ENCODE measurements around the gene LY6G5B.
A peak's percentile ranks its signal among the peaks of the same experiment; 100 is the strongest.

The LY6G5B gene, protein sequence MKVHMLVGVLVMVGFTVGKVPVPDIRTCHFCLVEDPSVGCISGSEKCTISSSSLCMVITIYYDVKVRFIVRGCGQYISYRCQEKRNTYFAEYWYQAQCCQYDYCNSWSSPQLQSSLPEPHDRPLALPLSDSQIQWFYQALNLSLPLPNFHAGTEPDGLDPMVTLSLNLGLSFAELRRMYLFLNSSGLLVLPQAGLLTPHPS

DNA sequence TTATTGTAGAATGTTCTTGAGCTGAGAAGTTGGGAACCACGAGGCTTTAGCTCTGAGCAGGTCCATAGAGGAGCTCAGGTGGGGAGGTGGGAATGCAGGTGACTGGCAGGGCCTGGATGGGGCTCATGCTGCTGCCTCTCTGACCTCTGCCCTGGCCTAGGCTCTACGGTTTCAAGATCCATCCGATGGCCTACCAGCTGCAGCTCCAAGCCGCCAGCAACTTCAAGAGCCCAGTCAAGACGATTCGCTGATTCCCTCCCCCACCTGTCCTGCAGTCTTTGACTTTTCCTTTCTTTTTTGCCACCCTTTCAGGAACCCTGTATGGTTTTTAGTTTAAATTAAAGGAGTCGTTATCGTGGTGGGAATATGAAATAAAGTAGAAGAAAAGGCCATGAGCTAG lies at the start of gene LY6G5B:
LY6G5B (plus strand) TSS at position 301 of the 400 bp plus-strand sequence. CDS start 975 bp downstream, outside the sequence.
- no peak for DNase-seq

DNA sequence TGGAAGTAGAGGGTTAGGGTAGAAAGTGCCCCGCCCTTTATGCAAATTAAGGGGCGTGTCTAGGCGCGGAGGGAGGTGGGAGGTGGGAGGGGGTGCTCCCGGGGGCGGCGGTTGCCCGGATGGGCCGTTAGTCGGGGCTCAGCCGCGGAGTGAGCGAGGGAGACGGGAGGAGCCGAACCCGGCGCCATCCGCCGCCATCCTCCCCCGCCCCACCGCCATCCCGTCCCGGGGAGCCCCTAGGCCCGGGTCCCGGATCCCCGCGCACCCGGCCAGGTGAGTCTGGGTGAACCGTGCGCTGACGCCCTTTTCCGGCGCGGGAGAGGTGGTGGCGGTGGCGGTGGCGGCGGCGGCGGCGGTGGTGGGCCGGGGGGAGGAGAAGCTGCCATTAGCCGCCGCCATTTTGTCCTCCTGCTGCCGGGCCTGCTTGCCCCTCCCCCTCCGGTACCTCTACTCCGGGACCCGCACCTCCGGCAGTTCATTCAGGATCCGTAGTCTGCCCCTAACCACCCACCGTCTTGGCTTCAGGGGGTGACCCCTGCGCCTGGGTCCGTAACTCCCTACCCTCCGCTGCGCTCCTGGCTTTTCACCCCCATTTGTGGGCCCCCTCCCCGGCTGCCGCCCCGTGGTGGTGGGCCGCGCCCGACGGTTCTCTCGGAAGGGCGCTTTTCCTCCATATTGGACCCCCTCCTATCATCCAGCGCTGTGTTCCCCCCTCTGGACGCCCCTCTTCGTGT lies 49.0 kb upstream of the LY6G5B start, which contains the start of gene PRRC2A:
PRRC2A (plus strand) TSS at position 130 of the 734 bp plus-strand sequence. CDS start 2,075 bp downstream, outside the sequence.
- peak; percentile 98 for DNase-seq

DNA sequence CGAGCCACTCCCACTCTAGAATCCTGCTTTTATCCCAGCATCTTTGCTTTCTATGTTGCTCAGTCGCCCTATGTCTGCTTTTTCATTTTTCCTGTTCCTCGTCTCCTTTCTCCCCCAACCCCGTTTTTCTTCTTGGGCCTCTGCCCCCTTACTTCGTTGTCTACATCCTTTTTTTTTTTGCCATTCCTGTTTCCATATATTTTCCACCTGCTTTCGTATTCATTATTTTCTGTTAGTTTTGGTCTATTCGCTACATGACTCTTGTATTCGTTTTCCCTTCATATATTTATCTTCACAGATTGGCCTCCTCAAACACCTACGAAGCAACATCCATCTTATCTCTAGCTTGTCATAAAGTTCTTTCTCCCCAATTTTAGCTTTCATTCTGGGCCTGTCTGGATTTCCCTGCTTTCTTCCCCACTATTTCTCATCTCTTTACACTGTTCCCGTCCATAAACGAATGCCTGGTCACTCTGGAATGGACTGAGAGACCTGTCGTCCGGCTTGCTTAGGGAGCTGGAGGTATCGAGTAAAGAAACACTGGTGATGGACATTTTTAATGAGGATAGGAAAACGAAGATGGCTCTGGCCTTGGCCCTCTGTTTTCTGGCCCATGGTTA lies 48.3 kb upstream of the LY6G5B start:
- no peak for DNase-seq

DNA sequence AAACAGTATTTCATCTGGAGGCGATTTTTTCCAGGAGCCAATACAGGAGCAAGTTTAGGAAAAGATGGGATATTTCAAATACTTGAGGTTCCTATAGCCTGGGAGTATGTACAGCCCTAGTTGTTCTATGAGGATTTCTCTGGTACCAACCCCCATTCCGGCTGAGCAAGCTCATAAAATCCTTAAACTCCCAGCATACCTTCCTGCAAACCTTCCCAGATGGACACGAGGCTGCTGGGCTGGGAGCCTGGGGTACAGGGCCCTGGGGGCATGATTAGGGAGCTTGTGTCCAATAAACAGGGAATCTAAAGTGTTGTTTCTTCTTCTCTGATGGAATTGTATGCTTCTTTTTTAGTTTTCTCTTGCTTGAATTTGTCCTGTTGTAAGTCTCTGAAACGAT lies 47.8 kb upstream of the LY6G5B start:
- no peak for DNase-seq

DNA sequence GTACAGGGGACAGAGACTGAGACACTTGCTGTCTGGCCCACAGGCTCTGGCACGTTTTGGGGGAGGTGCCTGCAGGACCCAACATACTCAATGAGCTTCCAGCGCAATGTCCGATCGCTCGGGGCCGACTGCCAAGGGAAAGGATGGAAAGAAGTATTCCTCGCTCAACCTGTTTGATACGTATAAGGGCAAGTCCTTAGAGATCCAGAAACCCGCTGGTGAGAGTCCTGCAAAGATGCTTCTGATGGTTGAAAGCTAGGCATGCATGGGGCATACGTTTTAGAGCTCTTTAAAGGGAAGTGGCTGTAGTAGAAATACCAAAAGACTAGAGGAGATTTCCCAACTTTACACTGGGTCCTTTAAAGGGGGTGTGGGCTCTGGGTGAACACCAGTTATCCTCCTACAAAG lies 47.1 kb upstream of the LY6G5B start:
- DNase-seq: no peak

DNA sequence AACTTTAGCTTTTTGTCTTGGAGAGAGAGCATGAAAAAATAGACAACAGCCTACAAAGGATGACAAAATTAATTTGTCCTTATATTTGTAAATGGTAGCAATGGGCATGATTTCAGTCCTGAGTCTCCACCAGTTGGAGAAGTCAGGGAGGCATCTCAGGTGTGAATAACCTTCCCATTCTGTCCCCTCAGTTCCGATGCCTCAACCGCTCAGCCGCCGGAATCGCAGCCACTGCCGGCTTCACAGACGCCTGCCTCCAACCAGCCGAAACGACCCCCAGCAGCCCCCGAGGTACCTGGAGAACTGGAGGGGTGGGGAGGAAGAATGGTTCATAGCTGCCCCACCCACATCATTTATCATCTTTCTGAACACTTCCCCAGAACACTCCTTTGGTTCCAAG lies 45.7 kb upstream of the LY6G5B start:
- DNase-seq: no peak

DNA sequence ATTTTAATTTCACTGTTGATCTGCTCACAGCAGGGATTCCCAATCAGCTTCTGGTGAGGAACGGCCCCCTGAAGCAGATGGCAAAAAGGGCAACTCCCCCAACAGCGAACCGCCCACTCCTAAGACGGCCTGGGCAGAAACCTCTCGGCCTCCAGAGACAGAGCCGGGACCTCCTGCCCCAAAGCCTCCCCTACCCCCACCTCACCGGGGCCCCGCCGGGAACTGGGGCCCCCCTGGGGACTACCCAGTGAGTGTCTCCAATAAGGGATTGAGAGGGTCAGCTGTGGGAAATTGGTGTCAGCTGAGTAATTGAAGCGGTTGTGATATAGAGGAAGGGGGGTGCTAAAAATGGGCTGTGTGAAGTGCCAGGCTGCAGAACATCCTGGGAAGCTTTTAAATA lies 42.8 kb upstream of the LY6G5B start:
- DNase-seq: no peak

DNA sequence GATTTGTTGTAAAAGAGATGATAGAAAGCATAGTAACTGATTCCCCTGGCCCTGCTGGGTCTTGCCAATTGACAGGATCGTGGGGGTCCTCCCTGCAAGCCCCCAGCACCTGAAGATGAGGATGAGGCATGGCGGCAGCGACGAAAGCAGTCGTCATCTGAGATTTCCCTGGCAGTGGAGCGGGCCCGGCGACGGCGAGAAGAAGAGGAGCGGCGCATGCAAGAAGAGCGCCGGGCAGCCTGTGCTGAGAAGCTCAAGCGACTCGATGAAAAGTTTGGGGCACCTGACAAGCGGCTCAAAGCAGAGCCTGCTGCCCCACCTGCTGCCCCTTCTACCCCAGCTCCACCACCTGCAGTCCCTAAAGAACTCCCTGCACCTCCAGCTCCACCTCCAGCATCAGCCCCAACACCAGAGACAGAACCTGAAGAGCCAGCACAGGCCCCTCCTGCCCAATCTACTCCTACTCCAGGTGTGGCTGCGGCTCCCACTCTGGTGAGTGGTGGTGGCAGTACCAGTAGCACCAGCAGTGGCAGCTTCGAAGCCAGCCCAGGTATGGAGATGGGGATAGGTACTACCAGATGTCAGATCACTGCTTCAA lies 42.0 kb upstream of the LY6G5B start:
- DNase-seq: no peak

DNA sequence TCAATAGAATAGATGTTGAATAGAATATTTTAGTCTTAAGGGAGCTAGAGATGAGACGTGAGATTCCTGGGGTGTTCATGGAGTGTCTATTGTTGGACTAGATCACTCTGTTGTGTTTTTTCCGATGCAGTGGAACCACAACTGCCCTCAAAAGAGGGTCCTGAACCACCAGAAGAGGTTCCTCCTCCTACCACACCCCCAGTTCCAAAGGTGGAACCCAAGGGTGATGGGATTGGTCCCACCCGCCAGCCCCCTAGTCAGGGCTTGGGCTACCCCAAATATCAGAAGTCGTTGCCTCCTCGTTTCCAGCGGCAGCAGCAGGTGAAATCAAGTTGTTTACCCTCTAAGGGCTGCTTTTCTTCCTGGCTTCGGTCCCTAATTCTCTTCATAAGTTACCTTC lies 40.8 kb upstream of the LY6G5B start:
- DNase-seq: no peak

DNA sequence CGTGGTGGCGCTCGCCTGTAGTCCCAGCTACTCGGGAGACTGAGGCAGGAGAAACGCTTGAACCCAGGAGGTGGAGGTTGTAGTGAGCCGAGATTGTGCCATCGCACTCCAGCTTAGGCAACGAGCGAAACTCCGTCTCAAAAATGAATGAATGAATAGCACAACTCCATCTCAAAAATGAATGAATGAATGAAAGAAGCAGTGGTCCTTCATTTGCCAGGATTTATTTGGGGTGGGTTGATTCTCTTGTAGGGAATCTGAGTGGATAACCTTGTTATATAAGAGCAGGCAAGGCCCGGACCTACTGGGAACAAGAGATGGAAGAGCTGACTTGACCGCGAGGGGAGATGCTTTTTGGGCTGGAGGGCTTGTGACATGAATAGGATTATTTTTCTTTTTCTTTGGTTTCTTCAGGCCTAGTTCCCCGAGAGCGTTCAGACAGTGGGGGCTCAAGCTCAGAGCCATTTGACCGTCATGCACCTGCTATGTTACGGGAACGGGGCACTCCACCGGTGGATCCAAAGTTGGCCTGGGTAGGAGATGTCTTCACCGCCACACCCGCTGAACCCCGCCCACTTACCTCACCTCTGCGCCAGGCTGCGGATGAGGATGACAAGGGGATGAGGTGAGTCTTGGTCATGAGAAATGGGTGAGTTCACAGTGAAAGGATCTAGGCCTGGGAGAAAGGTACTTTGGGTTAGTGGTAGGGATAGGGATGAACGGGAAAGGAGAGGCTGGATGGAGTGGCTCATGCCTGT lies 39.4 kb upstream of the LY6G5B start:
- no peak for DNase-seq

DNA sequence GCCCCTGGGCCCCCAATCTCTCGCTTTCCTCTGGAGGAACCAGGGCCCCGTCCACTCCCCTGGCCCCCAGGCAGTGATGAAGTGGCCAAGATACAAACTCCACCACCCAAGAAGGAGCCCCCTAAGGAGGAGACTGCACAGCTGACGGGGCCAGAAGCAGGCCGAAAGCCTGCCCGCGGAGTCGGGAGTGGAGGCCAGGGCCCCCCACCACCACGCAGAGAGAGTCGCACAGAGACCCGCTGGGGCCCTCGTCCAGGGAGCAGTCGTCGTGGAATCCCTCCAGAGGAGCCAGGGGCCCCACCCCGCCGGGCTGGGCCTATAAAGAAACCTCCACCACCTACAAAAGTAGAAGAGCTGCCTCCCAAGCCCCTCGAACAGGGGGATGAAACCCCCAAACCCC lies 38.6 kb upstream of the LY6G5B start:
- no peak for DNase-seq

DNA sequence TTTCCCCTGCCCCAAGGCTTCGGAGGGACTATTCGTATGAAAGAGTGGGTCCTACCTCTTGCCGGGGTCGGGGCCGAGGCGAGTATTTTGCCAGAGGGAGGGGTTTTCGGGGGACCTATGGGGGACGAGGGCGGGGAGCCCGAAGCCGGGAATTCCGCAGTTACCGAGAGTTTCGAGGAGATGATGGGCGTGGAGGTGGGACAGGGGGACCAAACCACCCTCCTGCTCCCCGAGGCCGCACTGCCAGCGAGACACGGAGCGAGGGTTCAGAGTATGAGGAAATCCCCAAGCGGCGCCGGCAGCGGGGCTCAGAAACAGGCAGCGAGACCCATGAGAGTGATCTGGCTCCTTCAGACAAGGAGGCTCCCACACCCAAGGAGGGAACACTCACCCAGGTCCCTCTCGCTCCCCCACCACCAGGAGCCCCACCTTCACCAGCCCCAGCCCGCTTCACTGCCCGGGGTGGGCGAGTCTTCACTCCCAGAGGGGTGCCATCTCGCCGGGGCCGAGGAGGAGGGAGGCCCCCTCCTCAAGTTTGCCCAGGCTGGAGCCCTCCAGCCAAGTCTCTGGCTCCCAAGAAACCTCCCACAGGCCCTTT lies 38.0 kb upstream of the LY6G5B start:
- DNase-seq: no peak

DNA sequence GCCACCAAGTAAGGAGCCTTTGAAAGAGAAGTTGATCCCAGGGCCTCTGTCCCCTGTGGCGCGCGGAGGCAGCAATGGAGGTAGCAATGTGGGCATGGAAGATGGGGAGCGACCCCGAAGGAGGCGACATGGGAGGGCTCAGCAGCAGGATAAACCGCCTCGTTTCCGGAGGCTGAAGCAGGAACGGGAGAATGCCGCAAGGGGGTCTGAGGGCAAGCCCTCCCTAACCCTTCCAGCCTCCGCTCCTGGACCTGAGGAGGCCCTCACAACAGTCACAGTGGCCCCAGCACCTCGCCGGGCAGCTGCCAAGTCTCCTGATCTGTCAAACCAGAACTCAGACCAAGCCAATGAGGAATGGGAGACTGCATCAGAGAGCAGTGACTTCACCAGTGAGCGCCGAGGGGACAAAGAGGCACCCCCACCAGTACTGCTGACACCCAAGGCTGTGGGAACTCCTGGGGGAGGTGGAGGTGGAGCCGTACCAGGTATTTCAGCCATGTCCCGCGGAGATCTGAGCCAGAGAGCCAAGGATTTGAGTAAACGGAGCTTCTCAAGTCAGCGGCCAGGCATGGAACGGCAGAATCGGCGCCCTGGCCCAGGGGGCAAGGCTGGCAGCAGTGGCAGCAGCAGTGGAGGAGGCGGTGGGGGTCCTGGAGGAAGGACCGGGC lies 37.4 kb upstream of the LY6G5B start:
- DNase-seq: no peak

DNA sequence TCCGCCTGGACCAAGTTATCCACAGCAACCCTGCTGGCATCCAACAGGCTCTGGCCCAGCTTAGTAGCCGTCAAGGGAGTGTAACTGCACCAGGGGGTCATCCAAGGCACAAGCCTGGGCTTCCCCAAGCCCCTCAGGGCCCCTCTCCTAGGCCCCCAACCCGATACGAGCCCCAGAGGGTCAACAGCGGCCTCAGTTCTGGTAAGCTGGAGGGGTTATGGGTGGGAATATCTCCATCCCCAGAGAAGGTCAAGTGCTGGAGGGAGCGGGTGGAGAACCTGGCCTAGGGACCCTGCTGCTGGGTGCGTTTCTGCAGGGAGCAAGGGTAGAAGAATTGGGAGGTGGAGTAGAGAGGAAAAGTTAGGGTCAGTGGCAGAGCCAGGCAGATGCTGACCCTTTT lies 36.3 kb upstream of the LY6G5B start:
- DNase-seq: no peak

DNA sequence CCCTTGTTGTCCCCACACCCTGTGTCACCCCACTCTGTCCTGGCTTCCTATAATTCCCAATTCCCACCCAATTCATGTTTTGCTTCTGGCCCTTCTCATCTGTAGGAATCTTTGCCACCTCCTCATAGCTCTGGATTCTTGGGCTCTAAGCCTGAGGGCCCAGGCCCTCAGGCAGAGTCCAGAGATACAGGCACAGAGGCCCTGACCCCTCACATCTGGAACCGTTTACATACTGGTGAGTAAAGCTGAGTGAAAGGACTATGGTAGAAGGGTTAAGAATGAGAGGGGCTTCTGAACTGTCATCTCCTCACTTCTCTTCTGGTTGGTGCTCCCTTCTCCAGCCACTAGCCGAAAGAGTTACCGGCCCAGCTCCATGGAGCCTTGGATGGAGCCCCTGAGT lies 35.6 kb upstream of the LY6G5B start:
- DNase-seq: no peak

DNA sequence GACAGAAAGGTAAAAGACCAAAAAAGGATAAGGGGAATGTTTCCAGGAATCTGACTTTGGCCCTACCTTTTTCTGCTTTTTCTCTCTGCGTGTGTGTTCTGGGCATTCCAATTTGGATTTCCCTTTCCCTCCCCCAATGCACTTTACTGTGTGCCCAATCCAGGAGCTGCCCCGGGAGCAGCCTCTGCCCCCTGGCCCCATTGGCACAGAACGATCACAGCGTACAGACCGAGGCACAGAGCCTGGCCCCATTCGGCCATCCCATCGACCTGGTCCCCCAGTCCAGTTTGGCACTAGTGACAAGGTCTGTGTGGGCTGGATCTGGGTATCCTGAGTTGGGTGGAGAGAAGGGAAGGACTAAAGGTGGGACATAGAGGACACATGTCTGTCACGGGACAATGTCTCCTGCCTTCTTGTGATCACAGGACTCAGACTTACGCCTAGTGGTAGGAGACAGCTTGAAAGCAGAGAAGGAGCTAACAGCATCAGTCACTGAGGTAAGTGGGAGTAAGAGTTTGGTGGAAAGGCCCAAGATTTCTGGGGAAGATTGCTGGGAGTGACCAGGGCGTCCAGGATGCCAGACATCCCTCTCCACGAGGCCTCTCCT lies 34.7 kb upstream of the LY6G5B start:
- DNase-seq: no peak

DNA sequence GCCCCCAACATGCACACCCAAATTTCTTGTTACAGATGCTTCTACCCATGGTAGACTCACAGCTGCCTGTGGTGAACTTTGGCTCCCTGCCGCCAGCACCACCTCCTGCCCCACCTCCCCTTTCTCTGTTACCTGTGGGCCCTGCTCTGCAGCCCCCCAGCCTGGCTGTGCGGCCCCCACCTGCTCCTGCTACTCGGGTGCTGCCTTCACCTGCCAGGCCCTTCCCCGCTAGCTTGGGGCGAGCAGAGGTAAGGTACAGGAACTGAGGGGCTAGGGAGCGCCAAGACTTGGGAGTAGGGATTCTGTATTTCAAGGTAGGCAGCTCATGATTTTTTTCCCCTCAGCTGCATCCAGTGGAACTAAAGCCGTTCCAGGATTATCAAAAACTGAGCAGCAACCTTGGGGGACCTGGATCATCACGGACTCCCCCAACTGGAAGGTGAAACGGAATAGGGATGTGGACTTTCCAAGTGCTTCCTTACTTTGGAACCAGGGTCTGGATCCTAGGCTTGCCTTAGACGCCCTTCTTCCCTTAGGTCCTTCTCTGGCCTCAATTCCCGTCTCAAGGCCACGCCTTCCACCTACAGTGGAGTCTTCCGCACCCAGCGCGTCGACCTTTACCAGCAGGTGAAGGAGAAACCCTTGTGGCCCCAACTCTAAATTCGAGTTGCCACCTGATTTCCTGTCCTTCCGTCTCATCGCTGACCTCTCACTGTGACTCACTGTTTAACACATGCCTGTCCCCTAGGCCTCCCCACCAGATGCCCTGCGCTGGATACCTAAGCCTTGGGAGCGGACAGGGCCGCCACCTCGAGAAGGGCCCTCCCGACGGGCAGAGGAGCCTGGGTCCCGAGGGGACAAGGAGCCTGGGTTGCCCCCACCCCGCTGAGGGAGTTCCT lies 32.8 kb upstream of the LY6G5B start:
- no peak for DNase-seq

DNA sequence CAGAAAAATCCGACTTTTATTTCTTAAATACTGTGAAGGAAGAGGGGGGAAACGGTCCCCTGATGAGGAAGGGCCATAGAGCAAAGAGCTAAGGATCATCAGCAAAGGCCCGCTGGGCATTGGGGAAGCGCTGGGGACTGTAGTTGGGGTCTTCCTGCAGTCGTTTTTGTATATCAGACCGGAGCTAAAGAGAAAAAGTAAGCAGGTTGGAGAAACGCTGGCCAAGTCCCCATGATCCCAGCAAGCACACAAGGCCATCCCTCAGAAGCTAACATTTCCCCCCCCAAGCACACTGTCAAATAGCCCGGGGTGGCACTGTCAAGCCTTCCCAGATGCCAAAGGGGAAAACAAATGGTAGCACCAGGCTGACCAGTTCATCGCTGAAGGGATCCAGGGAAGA lies 30.7 kb upstream of the LY6G5B start:
- DNase-seq: no peak

DNA sequence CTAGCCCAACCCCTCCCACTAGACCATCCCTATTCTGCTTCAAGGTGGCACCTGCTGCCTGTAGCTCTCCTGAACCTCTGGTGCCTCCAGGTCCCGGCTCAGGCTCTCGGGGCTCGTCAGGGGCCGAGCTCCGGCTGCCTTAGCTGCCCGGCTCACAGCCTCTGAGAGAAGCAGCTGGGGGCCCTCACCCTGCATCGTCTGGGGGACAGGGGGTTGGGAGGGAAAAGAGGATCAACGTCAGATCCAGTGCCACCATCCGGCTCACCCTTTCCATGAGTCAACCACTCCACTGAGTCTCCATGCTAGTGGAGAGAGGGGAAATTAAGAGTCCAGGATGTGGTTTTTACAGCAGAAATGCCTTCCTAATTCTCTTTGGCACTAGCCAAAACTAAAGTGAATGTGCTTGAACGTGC lies 30.3 kb upstream of the LY6G5B start:
- no peak for DNase-seq

DNA sequence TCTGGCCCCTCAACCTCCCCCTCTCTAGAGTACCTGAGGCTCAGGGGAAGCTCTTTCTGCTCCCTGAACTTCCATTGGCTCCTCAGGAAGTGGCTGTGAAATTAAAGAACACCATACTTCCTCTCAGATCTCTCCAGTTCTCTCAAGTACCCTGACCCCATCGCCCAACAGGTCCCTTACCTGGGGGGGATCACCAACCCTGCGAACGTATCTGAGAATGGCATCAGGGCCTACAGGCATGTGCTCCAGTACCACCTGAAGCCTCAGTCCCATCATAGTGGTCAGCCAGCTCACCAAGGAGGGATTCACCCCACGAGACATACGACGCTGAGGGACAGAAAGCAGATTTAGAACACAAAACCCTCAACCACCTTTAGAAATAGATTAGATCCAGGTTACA lies 29.2 kb upstream of the LY6G5B start:
- no peak for DNase-seq

DNA sequence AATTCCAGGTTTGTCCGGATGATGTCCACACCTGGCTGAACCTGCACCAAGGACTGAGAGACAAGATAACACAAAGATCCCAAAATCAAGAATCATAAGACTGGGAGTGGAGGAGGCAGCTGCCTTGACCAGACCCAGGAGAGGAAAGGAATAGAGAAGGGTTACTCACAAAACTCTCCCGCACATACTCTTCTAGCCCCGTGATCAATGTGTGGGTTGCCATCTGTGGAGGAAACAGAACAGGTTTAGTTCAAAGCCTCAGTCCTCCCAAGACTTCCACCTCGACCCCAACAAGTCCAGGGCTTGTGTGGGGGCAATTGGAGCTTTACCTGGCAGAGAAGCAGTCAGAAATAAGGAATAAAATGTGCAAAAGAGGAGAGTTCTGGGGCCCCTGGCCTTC lies 28.4 kb upstream of the LY6G5B start:
- DNase-seq: no peak

All from NCI-H1048 (cell line).